GM12891 (cell line): Measurements from ENCODE around the gene MYL6B.

ENCODE experiments used
- DNase-seq: peaks from one replicate; pipeline ENCODE4 v3.0.0; 2011; ENCODE audit warnings: low spot score; ENCODE audit not compliant: insufficient read length
- FAIRE-seq: peaks from 2 replicates; lab custom pipeline; 2011; peaks lifted over from hg19 to GRCh38; lab: Jason Lieb, UNC
- PAX5 ChIP-seq: IDR thresholded peaks from 2 replicates; pipeline ENCODE4 v1.6.1; 2011; ENCODE audit warnings: low read length, moderate library complexity, mild to moderate bottlenecking; ENCODE audit not compliant: insufficient read depth, severe bottlenecking
- POLR2A ChIP-seq: IDR thresholded peaks from 2 replicates; pipeline ENCODE4 v1.6.1; 2011; ENCODE audit warnings: low read depth, low read length, control low read depth
- POLR2AphosphoS5 ChIP-seq: IDR thresholded peaks from 2 replicates; pipeline ENCODE4 v1.6.1; 2011; ENCODE audit warnings: low read depth, low read length, control low read depth
- POU2F2 ChIP-seq: IDR thresholded peaks from 2 replicates; pipeline ENCODE4 v1.6.1; 2011; ENCODE audit warnings: low read depth, mild to moderate bottlenecking, control low read depth, low read length, moderate library complexity
- SPI1 ChIP-seq: IDR thresholded peaks from 2 replicates; pipeline ENCODE4 v1.6.1; 2011; ENCODE audit warnings: low read depth, low read length, control low read depth
- TAF1 ChIP-seq: IDR thresholded peaks from 2 replicates; pipeline ENCODE4 v1.6.1; 2011; ENCODE audit warnings: low read depth, low read length, control low read depth

MYL6B gene

DNA sequence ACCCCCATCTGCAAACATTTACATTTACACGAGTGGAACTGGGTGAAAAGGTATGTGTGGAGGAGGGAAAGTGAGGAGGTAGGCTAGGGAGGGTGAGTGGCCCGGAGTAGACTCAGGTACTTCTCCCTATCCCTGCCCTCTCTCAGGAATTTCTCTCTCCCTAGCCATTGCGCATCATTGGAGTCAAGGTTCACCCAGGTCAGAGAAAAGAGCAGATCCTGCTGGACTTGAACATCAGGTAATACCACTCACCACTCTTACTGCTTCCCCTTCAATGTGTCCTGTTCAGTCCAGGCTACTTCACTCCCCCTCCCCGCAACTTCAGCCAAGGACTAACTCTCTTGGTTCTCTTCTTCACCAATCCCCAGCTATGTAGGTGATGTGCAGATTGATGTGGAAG, 21.5 kb upstream of the MYL6B start:
- FAIRE-seq (no peak), DNase-seq (no peak)
- TF ChIP-seq PAX5 (no peak), POLR2AphosphoS5 (no peak), TAF1 (no peak)

DNA sequence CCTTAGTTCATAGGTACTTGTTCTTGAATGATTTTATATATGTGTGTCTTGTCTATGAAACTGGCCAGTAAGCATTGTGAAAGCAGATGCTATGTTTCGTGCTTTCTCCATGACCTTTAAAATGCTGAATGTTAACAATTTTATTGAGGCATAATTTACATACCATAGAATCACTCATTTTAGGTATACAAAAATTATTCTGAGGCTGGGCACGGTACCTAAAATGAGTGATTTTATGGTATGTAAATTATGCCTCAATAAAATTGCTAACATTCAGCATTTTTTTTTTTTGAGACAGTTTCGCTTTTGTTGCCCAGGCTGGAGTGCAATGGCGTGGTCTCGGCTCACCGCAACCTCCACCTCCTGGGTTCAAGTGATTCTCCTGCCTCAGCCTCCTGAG, 17.5 kb upstream of the MYL6B start:
- no peak for DNase-seq
- no peak for TF ChIP-seq POLR2A
- TF ChIP-seq PAX5, result no peak
- TF ChIP-seq POU2F2, result no peak
- no peak for TF ChIP-seq POLR2AphosphoS5
- TF ChIP-seq SPI1, result no peak
- FAIRE-seq, result no peak

DNA sequence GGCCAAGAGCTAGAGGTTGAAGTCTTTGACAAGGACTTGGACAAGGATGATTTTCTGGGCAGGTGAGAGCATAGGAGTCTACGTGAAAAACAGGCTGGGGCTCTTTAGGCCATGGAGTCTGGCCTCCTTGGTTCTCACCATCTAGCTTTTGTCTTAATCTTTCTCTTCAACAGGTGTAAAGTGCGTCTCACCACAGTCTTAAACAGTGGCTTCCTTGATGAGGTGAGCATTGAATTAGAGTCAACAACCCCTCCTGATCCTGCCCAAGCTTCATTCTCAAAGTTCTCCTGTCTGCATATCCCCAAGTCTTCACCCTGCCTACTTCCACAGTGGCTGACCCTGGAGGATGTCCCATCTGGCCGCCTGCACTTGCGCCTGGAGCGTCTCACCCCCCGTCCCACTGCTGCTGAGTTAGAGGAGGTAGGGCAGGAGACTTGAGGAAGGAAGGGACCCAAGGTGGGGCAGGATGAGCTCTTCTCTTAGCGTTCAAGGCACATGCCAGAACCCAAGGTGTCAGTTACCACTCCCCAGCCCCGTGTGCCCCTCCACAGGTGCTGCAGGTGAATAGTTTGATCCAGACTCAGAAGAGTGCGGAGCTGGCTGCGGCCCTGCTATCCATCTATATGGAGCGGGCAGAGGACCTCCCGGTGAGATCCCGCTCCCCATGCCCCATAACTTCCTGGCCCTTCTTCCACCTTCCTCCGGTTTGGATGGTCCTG, 14.4 kb upstream of the MYL6B start:
- TF ChIP-seq TAF1, result no peak
- no peak for TF ChIP-seq POU2F2
- TF ChIP-seq SPI1, result no peak
- no peak for TF ChIP-seq POLR2AphosphoS5
- no peak for TF ChIP-seq PAX5
- no peak for TF ChIP-seq POLR2A
- no peak for DNase-seq

DNA sequence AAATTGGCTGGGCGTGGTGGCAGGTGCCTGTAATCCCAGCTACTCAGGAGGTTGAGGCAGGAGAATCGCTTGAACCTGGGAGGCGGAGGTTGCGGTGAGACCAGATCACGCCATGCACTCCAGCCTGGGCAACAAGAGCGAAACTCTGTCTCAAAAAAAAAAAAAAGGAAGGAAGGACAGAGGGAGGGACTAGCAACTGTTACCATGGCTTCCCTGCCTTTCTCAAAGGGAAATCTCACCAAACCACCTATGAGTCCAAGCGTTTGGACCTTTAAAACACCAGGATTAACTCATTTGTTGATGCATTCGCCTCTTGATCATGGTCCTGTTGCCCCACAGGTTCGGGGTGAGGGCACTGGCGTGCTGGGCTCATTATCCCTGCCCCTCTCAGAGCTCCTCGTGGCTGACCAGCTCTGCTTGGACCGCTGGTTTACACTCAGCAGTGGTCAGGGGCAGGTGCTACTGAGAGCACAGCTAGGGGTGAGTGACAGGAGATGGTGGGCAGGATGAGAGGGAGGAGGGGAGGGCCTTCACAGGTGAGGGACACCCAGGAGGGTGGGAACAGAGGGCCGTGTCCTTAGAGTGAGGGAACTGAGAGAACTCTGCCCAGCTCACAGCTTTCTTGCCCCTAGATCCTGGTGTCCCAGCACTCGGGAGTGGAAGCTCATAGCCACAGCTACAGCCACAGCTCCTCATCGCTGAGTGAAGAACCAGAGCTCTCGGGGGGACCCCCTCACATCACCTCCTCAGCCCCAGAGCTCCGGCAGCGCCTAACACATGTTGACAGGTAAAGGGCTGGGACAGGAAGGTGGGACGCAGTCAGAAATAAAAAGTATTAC, 10.2 kb upstream of the MYL6B start:
- TF ChIP-seq POLR2A, result no peak
- no peak for TF ChIP-seq POU2F2
- TF ChIP-seq TAF1, result no peak
- no peak for TF ChIP-seq POLR2AphosphoS5
- no peak for TF ChIP-seq PAX5
- TF ChIP-seq SPI1, result no peak
- DNase-seq (no peak), FAIRE-seq (no peak)

More for the DNA sequence above, 14.4 kb upstream of the MYL6B start:
- no peak for FAIRE-seq

DNA sequence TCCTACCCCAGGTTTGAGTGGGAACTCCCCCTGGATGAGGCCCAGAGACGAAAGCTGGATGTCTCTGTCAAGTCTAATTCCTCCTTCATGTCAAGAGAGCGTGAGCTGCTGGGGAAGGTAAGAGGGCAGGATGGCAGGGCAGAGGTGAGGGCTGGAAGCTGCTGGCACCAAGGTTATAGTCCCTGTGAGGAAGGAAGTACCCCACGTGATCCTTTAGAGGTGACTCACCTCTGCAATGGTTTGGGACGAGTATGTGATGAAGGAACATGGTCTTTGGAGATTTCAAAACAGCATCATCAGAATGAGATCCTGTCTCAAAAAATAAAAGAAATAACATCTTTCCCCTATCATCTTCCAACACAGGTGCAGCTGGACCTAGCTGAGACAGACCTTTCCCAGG, 9.2 kb upstream of the MYL6B start:
- no peak for DNase-seq
- FAIRE-seq, result no peak
- TF ChIP-seq POLR2A (no peak), POLR2AphosphoS5 (no peak), POU2F2 (no peak), PAX5 (no peak), TAF1 (no peak), SPI1 (no peak)

DNA sequence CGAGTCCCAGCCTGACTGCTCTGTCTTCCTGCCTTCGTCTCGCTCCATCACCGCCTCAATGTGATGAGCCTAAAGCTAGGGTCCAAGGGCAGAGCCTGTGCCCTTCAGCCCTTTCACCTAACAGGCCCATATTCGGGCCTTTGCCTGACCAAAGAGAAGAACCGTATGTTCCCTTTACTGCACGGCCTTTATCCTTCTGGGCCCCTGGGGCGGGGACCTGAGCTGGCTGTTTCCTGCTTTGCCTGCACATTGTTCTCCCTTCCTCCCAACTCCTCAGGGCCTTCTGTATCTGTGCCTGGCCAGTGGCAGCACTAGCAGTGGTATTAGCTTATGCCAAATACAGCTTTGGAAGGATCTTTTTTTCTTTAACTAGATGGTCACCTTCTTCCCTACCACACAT, 8.5 kb upstream of the MYL6B start:
- TF ChIP-seq SPI1 (no peak), PAX5 (no peak), POU2F2 (no peak), TAF1 (no peak), POLR2AphosphoS5 (no peak), POLR2A (no peak)
- DNase-seq (no peak), FAIRE-seq (no peak)

DNA sequence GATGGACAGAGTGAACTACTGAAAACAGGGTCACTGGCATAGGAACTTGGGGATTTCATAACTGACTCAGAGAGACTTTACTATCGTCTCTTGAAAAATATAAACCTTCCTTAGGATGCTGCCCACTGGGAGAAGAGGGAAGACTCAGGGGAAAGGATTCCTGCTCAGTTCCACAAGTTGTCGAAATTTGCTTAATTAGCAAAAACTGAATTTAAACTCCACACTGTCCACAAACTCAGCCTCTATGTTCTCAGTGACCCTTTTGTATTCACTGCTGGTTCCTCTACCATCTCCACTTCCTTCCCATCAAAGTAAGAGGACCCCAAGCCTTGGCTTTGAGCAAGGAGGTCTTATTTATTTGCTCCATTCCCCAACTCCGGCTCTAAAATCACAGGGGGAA, 7.2 kb upstream of the MYL6B start:
- no peak for FAIRE-seq
- TF ChIP-seq POLR2A (no peak), POLR2AphosphoS5 (no peak), TAF1 (no peak)

DNA sequence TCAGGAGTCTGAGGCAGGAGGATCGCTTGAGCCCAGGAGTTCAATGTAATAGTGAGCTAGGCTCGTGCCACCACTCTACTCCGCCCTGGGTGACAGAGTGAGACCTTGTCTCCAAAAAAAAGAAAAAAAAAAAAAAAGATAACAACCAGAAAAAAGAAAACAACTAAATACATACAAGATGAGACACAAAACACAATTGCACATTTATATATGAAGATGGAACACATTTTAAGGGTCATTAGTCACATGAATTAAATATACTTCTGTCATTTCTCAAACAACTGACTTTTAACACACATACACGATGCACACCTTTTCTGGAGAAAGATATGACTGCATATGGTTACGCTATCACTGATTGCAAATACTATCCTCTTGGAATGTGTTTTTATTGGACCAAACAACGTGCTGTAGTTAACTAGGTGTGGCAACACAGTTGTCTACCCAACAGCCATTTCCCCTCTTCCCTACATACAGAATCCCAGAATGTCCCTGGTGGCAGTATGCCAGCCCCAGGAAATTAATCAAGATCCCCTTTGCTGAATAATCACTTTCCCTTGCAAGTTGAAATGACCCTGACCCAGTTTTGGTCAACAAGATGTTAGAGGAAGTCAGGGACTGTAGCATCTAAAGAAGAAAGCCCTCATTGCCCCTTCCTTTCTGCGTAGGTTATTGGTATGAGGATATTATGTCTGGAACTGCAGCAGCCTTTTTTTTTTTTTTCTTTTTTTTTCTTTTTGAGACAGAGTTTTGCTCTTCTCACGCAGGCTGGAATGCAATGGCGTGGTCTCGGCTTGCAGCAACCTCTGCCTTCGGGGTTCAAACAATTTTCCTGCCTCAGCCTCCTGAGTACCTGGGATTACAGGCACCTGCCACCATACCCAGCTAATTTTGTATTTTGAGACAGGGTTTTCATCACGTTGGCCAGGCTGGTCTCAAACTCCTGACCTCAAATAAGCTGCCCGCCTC, 5.6 kb upstream of the MYL6B start:
- TF ChIP-seq TAF1 (no peak), POLR2AphosphoS5 (no peak)
- FAIRE-seq, result no peak
- no peak for DNase-seq

More for the DNA sequence above, 7.2 kb upstream of the MYL6B start:
- no peak for DNase-seq

DNA sequence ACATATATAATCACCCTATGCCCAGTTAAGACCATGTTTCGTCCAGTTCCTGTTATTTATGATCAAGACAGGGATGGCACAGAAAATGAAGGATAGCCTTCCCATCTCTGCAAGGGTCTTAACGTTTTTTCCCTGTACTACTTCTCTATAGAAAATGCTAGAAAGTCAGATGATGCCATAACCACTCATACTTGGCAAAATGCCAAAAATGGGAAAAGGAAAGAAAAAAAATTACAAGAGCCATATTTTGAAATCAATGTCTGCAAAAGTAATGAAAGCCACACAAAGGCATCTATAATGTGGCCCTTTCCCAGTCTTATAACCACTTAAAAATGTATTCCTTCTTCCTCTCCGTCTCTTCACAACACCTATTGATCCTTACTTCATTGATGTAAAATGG, 1.8 kb upstream of the MYL6B start:
- DNase-seq (no peak), FAIRE-seq (no peak)
- TF ChIP-seq SPI1, result no peak
- no peak for TF ChIP-seq POLR2A
- TF ChIP-seq POLR2AphosphoS5, result no peak
- TF ChIP-seq TAF1, result no peak
- no peak for TF ChIP-seq PAX5
- no peak for TF ChIP-seq POU2F2
